ENCODE measurements around the gene RSPO3.

The RSPO3 gene

GRCh38 chr6:127198549-127198948, 80.1 kb downstream of the RSPO3 start (continued):
- TF ChIP-seq BCL6B (tag by site-specific recombination; IDR thresholded peaks at IDR 0.05) (no peak), ZBTB44 (tag by site-specific recombination; IDR thresholded peaks at IDR 0.05) (no peak), KLF9 (tag by site-specific recombination; IDR thresholded peaks at IDR 0.05; ENCODE audit: low read depth) (no peak)

GRCh38 chr6:127199470-127199869, 81.0 kb downstream of the RSPO3 start:
- no peaks in the 10 kb centered on the region for H3K36me3 ChIP-seq (ENCODE audit: control insufficient read depth in 2 of 2, insufficient read depth in 1 of 2, low read length in 2 of 2)
- POLR2A ChIA-PET = no interaction called here
- CTCF ChIA-PET = interaction anchor here (1.7 kb wide), 1 partner anchor 9 kb away, joined by 8 read pairs; no protein-coding TSS in a partner anchor
- H3K9me3 ChIP-seq (ENCODE audit: control insufficient read depth, insufficient read depth, low read depth, low read length) = no peaks in the 10 kb centered on the region
- no peaks in the 10 kb centered on the region for H3K4me1 ChIP-seq (ENCODE audit: control insufficient read depth, insufficient read depth, low read length)
- no peak overlapping the region for H3K4me3 ChIP-seq (ENCODE audit: low read depth, low read length)
- H3K27ac ChIP-seq (ENCODE audit: extremely low read depth, low read depth, low read length) = no peak overlapping the region
- TF ChIP-seq KLF16 (tag by site-specific recombination; IDR thresholded peaks at IDR 0.05) (no peak), TCF7L2 (IDR thresholded peaks at IDR 0.05; ENCODE audit: borderline replicate concordance, low read depth, low read length) (no peak), ZNF280D (tag by site-specific recombination; IDR thresholded peaks at IDR 0.05) (no peak), HOXD13 (CRISPR knock-in tag; IDR thresholded peaks at IDR 0.05; ENCODE audit: borderline replicate concordance) (no peak), GLIS2 (tag by site-specific recombination; IDR thresholded peaks at IDR 0.05) (no peak), ZNF311 (tag by site-specific recombination; IDR thresholded peaks at IDR 0.05; ENCODE audit: borderline replicate concordance) (no peak), ZNF624 (tag by site-specific recombination; IDR thresholded peaks at IDR 0.05) (no peak), PRDM2 (tag by site-specific recombination; IDR thresholded peaks at IDR 0.05; ENCODE audit: borderline replicate concordance) (no peak), ZBTB7A (tag by site-specific recombination; IDR thresholded peaks at IDR 0.05; ENCODE audit: low read depth) (no peak), SP3 (tag by site-specific recombination; IDR thresholded peaks at IDR 0.05) (no peak), ZNF837 (tag by site-specific recombination; IDR thresholded peaks at IDR 0.05) (no peak)

All from HEK293 (cell line).